Measurements from ENCODE around the gene CLEC18B.

GRCh38 chr16:74451951-74452758 is 30.9 kb upstream of the CLEC18B start:
- TF ChIP-seq POLR2A (IDR thresholded peaks at IDR 0.05): no peak
- TF ChIP-seq POLR2AphosphoS5 (IDR thresholded peaks at IDR 0.05): no peak

All from gastroesophageal sphincter (tissue), 2 donors.